Liver (tissue), 9 donors: Measurements from ENCODE around the gene KMT2A. TPM values are rescaled to one million over a fixed set of nuclear protein-coding genes. Genes with fewer than 3 reads are reported as not detected.

Experiments
- DNase-seq: peaks from one replicate; pipeline ENCODE4 v3.0.0-alpha.2; 2017; ENCODE audit warnings: low spot score
- H3K27ac ChIP-seq, 2 donors: one replicate each; pipeline ENCODE4 v1.7.0; 2013; ENCODE audit warnings: inconsistent platforms in 2 of 2, low read length in 2 of 2, control low read depth in 1 of 2, low read depth in 1 of 2, mild to moderate bottlenecking in 1 of 2
- H3K27me3 ChIP-seq, 4 donors: one replicate each; pipeline versions ENCODE4 v1.6.1 to v1.7.0; 2013; ENCODE audit warnings: low read length in 3 of 4, inconsistent platforms in 1 of 4, mild to moderate bottlenecking in 1 of 4, moderate library complexity in 1 of 4; ENCODE audit not compliant: control insufficient read depth in 4 of 4, insufficient read depth in 4 of 4
- H3K36me3 ChIP-seq, 4 donors: one replicate each; pipeline versions ENCODE4 v1.6.1 to v1.7.0; 2013; ENCODE audit warnings: low read length in 3 of 4, mild to moderate bottlenecking in 3 of 4, low read depth in 1 of 4, moderate library complexity in 1 of 4; ENCODE audit not compliant: control insufficient read depth in 4 of 4, insufficient read depth in 3 of 4
- H3K4me1 ChIP-seq, 4 donors: one replicate each; pipeline versions ENCODE4 v1.6.1 to v1.7.0; 2013; ENCODE audit warnings: low read length in 3 of 4, mild to moderate bottlenecking in 3 of 4, moderate library complexity in 1 of 4; ENCODE audit not compliant: control insufficient read depth in 4 of 4, insufficient read depth in 4 of 4
- H3K4me3 ChIP-seq, 3 donors: one replicate each; pipeline versions ENCODE4 v1.6.1 to v1.7.0; 2013; ENCODE audit warnings: low read length in 3 of 3, control low read depth in 1 of 3, low read depth in 1 of 3, mild to moderate bottlenecking in 1 of 3
- H3K9ac ChIP-seq, 2 donors: one replicate each; pipeline ENCODE4 v1.7.0; 2013; ENCODE audit warnings: low read length in 2 of 2, mild to moderate bottlenecking in 2 of 2, moderate library complexity in 2 of 2, control low read depth in 1 of 2, low read depth in 1 of 2
- H3K9me3 ChIP-seq, 4 donors: one replicate each; pipeline versions ENCODE4 v1.6.1 to v1.7.0; 2013; ENCODE audit warnings: low read length in 3 of 4; ENCODE audit not compliant: control insufficient read depth in 4 of 4
- ATF3 ChIP-seq: IDR thresholded peaks from 2 replicates; pipeline ENCODE4 v1.6.1; 2016; ENCODE audit warnings: antibody characterized with exemption
- FOXA1 ChIP-seq: IDR thresholded peaks from 2 replicates; pipeline ENCODE4 v1.6.1; 2016; ENCODE audit warnings: antibody characterized with exemption
- FOXA2 ChIP-seq: IDR thresholded peaks from 2 replicates; pipeline ENCODE4 v1.6.1; 2016; ENCODE audit warnings: antibody characterized with exemption
- GABPA ChIP-seq, 2 donors: IDR thresholded peaks in 1 of 2; conservative IDR thresholded peaks in 1 of 2; 2 replicates each; pipeline ENCODE4 v1.6.1; 2016; ENCODE audit warnings: antibody characterized with exemption in 2 of 2, mild to moderate bottlenecking in 1 of 2, moderate library complexity in 1 of 2
- HNF4G ChIP-seq: IDR thresholded peaks from 2 replicates; pipeline ENCODE4 v1.6.1; 2016; ENCODE audit warnings: antibody characterized with exemption
- JUND ChIP-seq, 2 donors: IDR thresholded peaks; 2 replicates each; pipeline ENCODE4 v1.6.1; 2016; ENCODE audit warnings: antibody characterized with exemption in 2 of 2
- NR2F2 ChIP-seq: IDR thresholded peaks from 2 replicates; pipeline ENCODE4 v1.6.1; 2016; ENCODE audit warnings: antibody characterized with exemption
- RAD21 ChIP-seq, 2 donors: IDR thresholded peaks; 2 replicates each; pipeline ENCODE4 v1.6.1; 2016; ENCODE audit warnings: antibody characterized with exemption in 2 of 2, mild to moderate bottlenecking in 2 of 2
- REST ChIP-seq: IDR thresholded peaks from 2 replicates; pipeline ENCODE4 v1.6.1; 2016; ENCODE audit warnings: antibody characterized with exemption, mild to moderate bottlenecking
- RXRA ChIP-seq, 2 donors: IDR thresholded peaks; 2 replicates each; pipeline ENCODE4 v1.6.1; 2017 to 2018; ENCODE audit warnings: antibody characterized with exemption in 2 of 2, mild to moderate bottlenecking in 1 of 2
- SP1 ChIP-seq: IDR thresholded peaks from 2 replicates; pipeline ENCODE4 v1.6.1; 2018; ENCODE audit warnings: antibody characterized with exemption, mild to moderate bottlenecking
- TAF1 ChIP-seq: conservative IDR thresholded peaks from 2 replicates; pipeline ENCODE4 v1.6.1; 2016; ENCODE audit warnings: antibody characterized with exemption, mild to moderate bottlenecking
- YY1 ChIP-seq: IDR thresholded peaks from 2 replicates; pipeline ENCODE4 v1.6.1; 2016; ENCODE audit warnings: antibody characterized with exemption, mild to moderate bottlenecking
- ZBTB33 ChIP-seq: IDR thresholded peaks from 2 replicates; pipeline ENCODE4 v1.6.1; 2016; ENCODE audit warnings: antibody characterized with exemption
- WGBS: extraction: QIAGEN DNeasy Blood & Tissue Kit; methylation state at CpG from one replicate; pipeline ENCODE4 v1.1.7; 2013; 5-methylcytosine and 5-hydroxymethylcytosine counted together
- polyA plus RNA-seq, 2 donors: library from polyadenylated mRNA; stranded (reverse) in 1 of 2; unstranded in 1 of 2; fragments of 200-250 nt in 1 of 2; fragments of >200 nt in 1 of 2; fragmentation: Nextera tagmentation in 1 of 2; extraction: Ambion mirVana in 1 of 2; gene quantifications; one replicate each; pipeline versions ENCODE4 v1.2.1 to v1.2.3, GENCODE V29; 2013 to 2015
- total RNA-seq, 2 donors: library from RNA; depleted of rRNA; stranded (reverse); fragments of >200 nt; gene quantifications; one replicate each; pipeline ENCODE4 v1.2.3, GENCODE V29; 2014
- TF ChIP-seq, protein P1 (sequence below): fragments of 150-350 bp; IDR thresholded peaks from 2 replicates; pipeline ENCODE4 v1.5.1; 2017; ENCODE audit warnings: improper control_type of control experiment, low read depth, low read length; ENCODE audit not compliant: missing input control
- donor health status: healthy.
- donor health status: healthy.
- donor health status: healthy.
- donor health status: healthy.
- donor health status: healthy.

The KMT2A gene
- total and polyA plus RNA-seq, 4 donors = 4.3 to 27.9 (median 12.9) TPM

DNA sequence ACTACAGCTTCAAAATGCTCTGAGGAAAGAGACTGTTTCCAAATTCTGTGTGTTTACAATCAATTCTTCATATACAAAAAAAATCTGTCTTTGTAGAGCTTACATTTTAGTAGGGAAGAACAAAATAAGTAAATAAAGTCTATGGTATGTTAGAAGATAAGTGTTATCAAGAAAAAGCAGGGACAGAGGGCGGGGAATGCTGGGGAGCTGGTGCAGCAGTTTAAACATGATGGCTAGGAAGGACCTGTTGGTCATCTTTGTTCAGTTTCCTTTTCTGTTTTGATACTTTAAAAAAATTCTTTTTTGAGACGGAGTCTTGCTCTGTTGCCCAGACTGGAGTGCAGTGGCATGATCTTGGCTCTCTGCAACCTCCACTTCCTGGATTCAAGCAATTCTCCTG, 110.8 kb downstream of the KMT2A start (continued):
- TF ChIP-seq REST = no peak
- TF ChIP-seq RAD21 (IDR thresholded peaks at IDR 0.05) = no peak

- H3K27me3 ChIP-seq = no peaks in the 10 kb centered on the region
- H3K9me3 ChIP-seq = no peaks in the 10 kb centered on the region
- no peak overlapping the region for H3K4me3 ChIP-seq
- TF ChIP-seq ZBTB33 = no peak
- TF ChIP-seq FOXA2 = no peak
- no peak for TF ChIP-seq GABPA (IDR thresholded peaks at IDR 0.05 in 1 of 2, conservative IDR thresholded peaks at IDR 0.05 in 1 of 2)
- no peak for TF ChIP-seq ATF3
- TF ChIP-seq JUND (IDR thresholded peaks at IDR 0.05) = no peak
- no peak for TF ChIP-seq SP1
- TF ChIP-seq HNF4G = no peak
- no peak for TF ChIP-seq YY1
- no peak for TF ChIP-seq NR2F2
- TF ChIP-seq, protein P1, sequence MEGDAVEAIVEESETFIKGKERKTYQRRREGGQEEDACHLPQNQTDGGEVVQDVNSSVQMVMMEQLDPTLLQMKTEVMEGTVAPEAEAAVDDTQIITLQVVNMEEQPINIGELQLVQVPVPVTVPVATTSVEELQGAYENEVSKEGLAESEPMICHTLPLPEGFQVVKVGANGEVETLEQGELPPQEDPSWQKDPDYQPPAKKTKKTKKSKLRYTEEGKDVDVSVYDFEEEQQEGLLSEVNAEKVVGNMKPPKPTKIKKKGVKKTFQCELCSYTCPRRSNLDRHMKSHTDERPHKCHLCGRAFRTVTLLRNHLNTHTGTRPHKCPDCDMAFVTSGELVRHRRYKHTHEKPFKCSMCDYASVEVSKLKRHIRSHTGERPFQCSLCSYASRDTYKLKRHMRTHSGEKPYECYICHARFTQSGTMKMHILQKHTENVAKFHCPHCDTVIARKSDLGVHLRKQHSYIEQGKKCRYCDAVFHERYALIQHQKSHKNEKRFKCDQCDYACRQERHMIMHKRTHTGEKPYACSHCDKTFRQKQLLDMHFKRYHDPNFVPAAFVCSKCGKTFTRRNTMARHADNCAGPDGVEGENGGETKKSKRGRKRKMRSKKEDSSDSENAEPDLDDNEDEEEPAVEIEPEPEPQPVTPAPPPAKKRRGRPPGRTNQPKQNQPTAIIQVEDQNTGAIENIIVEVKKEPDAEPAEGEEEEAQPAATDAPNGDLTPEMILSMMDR = no peak
- WGBS = 91% methylated on average over 4 of the region's 4 CpGs
- no peak for DNase-seq
- H3K36me3 ChIP-seq = peaks cover 4 to 35% (median 19%) of the 10 kb centered on the region in 4 donors
- no peaks in the 10 kb centered on the region for H3K4me1 ChIP-seq
- no peak overlapping the region for H3K27ac ChIP-seq
- no peak overlapping the region for H3K9ac ChIP-seq
Measured at GRCh38 chr11:118552341-118552740, 116.0 kb downstream of the KMT2A start.

GRCh38 chr11:118560806-118561205, 124.5 kb downstream of the KMT2A start:
- Histone ChIP-seq H3K27ac (no peak overlapping the region), H3K4me1 (peaks cover 0 to 3% (median 3%) of the 10 kb centered on the region in 4 donors), H3K9ac (no peak overlapping the region), H3K4me3 (no peak overlapping the region), H3K9me3 (no peaks in the 10 kb centered on the region), H3K36me3 (peaks cover 0 to 6% (median 3%) of the 10 kb centered on the region in 4 donors), H3K27me3 (no peaks in the 10 kb centered on the region)
- no peak for DNase-seq
- WGBS = 84% methylated on average over 4 of the region's 4 CpGs
- TF ChIP-seq, protein P1 = no peak
- no peak for TF ChIP-seq SP1
- TF ChIP-seq REST = no peak
- TF ChIP-seq RXRA (IDR thresholded peaks at IDR 0.05) = no peak
- TF ChIP-seq JUND (IDR thresholded peaks at IDR 0.05) = no peak
- TF ChIP-seq YY1 = no peak
- no peak for TF ChIP-seq TAF1
- TF ChIP-seq GABPA (IDR thresholded peaks at IDR 0.05 in 1 of 2, conservative IDR thresholded peaks at IDR 0.05 in 1 of 2) = no peak
- TF ChIP-seq FOXA1 = no peak
- no peak for TF ChIP-seq NR2F2
- TF ChIP-seq ATF3 = no peak
